Activated B cell treated with CpG ODN at 0.5 μM for 24 hours (primary cell): ENCODE measurements around the gene ACSL1. TPM values are rescaled to one million over a fixed set of nuclear protein-coding genes. Genes with fewer than 3 reads are reported as not detected.

ENCODE experiments used
- ATAC-seq: fragments of 200-7000 bp; cut with Tn5 transposase; one replicate; pipeline ENCODE4 v1.10.0; 2021; ENCODE audit warnings: low read depth, mild to moderate bottlenecking, moderate library complexity
- CTCF ChIA-PET: fragments of 350-600 bp; sonication (Branson Sonifier 250); formaldehyde crosslinking; loops from one replicate; lab custom pipeline; 2021; ENCODE audit warnings: antibody characterized with exemption; lab: Charles Lee
- POLR2A ChIA-PET: fragments of 350-600 bp; sonication (Branson Sonifier 250); formaldehyde crosslinking; loops from one replicate; lab custom pipeline; 2021; ENCODE audit warnings: antibody characterized with exemption; lab: Charles Lee
- DNase-seq: peaks from one replicate; pipeline ENCODE4 v3.0.0; 2022
- H3K27ac Mint-ChIP-seq: one replicate; pipeline ENCODE4 v1.8.0; 2020; ENCODE audit warnings: mixed read lengths
- H3K27me3 Mint-ChIP-seq: one replicate; pipeline ENCODE4 v1.8.0; 2021; ENCODE audit warnings: mixed read lengths
- H3K36me3 Mint-ChIP-seq: one replicate; pipeline ENCODE4 v1.8.0; 2021; ENCODE audit warnings: low read depth, mixed read lengths
- H3K4me1 Mint-ChIP-seq: one replicate; pipeline ENCODE4 v1.8.0; 2021; ENCODE audit warnings: mixed read lengths
- H3K4me3 Mint-ChIP-seq: one replicate; pipeline ENCODE4 v1.8.0; 2020; ENCODE audit warnings: mild to moderate bottlenecking, mixed read lengths
- H3K9me3 Mint-ChIP-seq: one replicate; pipeline ENCODE4 v1.8.0; 2020; ENCODE audit warnings: mixed read lengths
- CTCF ChIP-seq: fragments of 200-600 bp; IDR thresholded peaks from one replicate; pipeline ENCODE4 v1.8.0; 2022; ENCODE audit warnings: antibody characterized with exemption, mild to moderate bottlenecking
- intact Hi-C: fragments of 100-400 bp; cut with micrococcal nuclease; formaldehyde crosslinking; loops from one replicate; pipeline ENCODE4 v1.15.1; 2024
- total RNA-seq: library from RNA; stranded (reverse); gene quantifications from 2 replicates; pipeline ENCODE4 v1.2.3, GENCODE V29; 2022

The ACSL1 gene
- total RNA-seq, 1 donor from 2014 or later: 47.0 TPM

GRCh38 chr4:184821242-184821641, 4.5 kb downstream of the ACSL1 start:
- intact Hi-C loops: loop anchor here (5.0 to 10.0 kb wide), 5 partner anchors 284 to 1376 kb away; partner anchors contain the start of genes CDKN2AIP, CFAP97, ING2 and IRF2
- Mint-ChIP-seq H3K27me3 (no peaks in the 10 kb centered on the region), H3K36me3 (peaks cover 5% of the 10 kb centered on the region), H3K27ac (no peak overlapping the region), H3K4me1 (peaks cover 72% of the 10 kb centered on the region), H3K4me3 (no peak overlapping the region), H3K9me3 (no peaks in the 10 kb centered on the region)
- ChIA-PET CTCF (interaction anchor here (1.0 to 1.9 kb wide), 3 partner anchors 16 to 557 kb away, joined by 4 to 6 read pairs (median 5); no protein-coding TSS in a partner anchor), POLR2A (interaction anchor here (0.6 to 1.4 kb wide), 4 partner anchors 29 to 112 kb away, joined by 3 to 4 read pairs (median 3); no protein-coding TSS in a partner anchor)
- ATAC-seq (no peak), DNase-seq (no peak)
- TF ChIP-seq CTCF: no peak

GRCh38 chr4:184819786-184820185, 6.0 kb downstream of the ACSL1 start:
- ATAC-seq: no peak
- peaks cover 2% of the 10 kb centered on the region for H3K36me3 Mint-ChIP-seq
- ChIA-PET POLR2A (interaction anchor here (0.6 kb wide), 1 partner anchor 357 kb away, joined by 3 read pairs; no protein-coding TSS in a partner anchor), CTCF (no interaction called here)
- DNase-seq: no peak
- intact Hi-C loops: loop anchor here (5.0 to 10.0 kb wide), 8 partner anchors 55 to 1375 kb away; partner anchors contain the start of genes CDKN2AIP, CFAP97, ING2 and IRF2
- no peak overlapping the region for H3K27ac Mint-ChIP-seq
- no peak for TF ChIP-seq CTCF
- H3K9me3 Mint-ChIP-seq: no peaks in the 10 kb centered on the region
- H3K27me3 Mint-ChIP-seq: no peaks in the 10 kb centered on the region
- H3K4me1 Mint-ChIP-seq: peaks cover 83% of the 10 kb centered on the region
- no peak overlapping the region for H3K4me3 Mint-ChIP-seq

- ChIA-PET POLR2A (interaction anchor here (0.6 kb wide), 1 partner anchor 32 kb away, joined by 3 read pairs; no protein-coding TSS in a partner anchor), CTCF (no interaction called here)
- H3K27ac Mint-ChIP-seq: peak overlapping the region; percentile 19
- no peak for DNase-seq
- intact Hi-C loops: loop anchor here (5.0 to 10.0 kb wide), 3 partner anchors 53 to 556 kb away; no protein-coding TSS in a partner anchor
- peaks cover 80% of the 10 kb centered on the region for H3K4me1 Mint-ChIP-seq
- no peaks in the 10 kb centered on the region for H3K9me3 Mint-ChIP-seq
- no peak for TF ChIP-seq CTCF
- no peak for ATAC-seq
- H3K4me3 Mint-ChIP-seq: peak overlapping the region; percentile 25
- H3K27me3 Mint-ChIP-seq: no peaks in the 10 kb centered on the region
- H3K36me3 Mint-ChIP-seq: peaks cover 4% of the 10 kb centered on the region
These were observed 7.6 kb downstream of the ACSL1 start for GRCh38 chr4:184818216-184818564.

GRCh38 chr4:184817494-184818215, 8.1 kb downstream of the ACSL1 start:
- H3K27me3 Mint-ChIP-seq: no peaks in the 10 kb centered on the region
- peaks cover 10% of the 10 kb centered on the region for H3K36me3 Mint-ChIP-seq
- ATAC-seq (no peak), DNase-seq (no peak)
- ChIA-PET CTCF (no interaction called here), POLR2A (interaction anchor here (0.6 kb wide), 1 partner anchor 33 kb away, joined by 3 read pairs; no protein-coding TSS in a partner anchor)
- no peaks in the 10 kb centered on the region for H3K9me3 Mint-ChIP-seq
- intact Hi-C loops: loop anchor here (1.0 to 10.0 kb wide), 6 partner anchors 8 to 555 kb away; partner anchors contain the start of gene ACSL1
- H3K4me1 Mint-ChIP-seq: peaks cover 80% of the 10 kb centered on the region
- no peak for TF ChIP-seq CTCF
- H3K4me3 Mint-ChIP-seq: peak overlapping the region; percentile 25
- H3K27ac Mint-ChIP-seq: no peak overlapping the region

- peak overlapping the region; percentile 38 for H3K4me3 Mint-ChIP-seq
- no peaks in the 10 kb centered on the region for H3K27me3 Mint-ChIP-seq
- POLR2A ChIA-PET: no interaction called here
- peak; percentile 35 for ATAC-seq
- H3K4me1 Mint-ChIP-seq: peaks cover 84% of the 10 kb centered on the region
- CTCF ChIA-PET: no interaction called here
- peaks cover 13% of the 10 kb centered on the region for H3K36me3 Mint-ChIP-seq
- DNase-seq: no peak
- TF ChIP-seq CTCF: no peak
- intact Hi-C loops: loop anchor here (1.0 to 10.0 kb wide), 6 partner anchors 8 to 555 kb away; partner anchors contain the start of gene ACSL1
- H3K9me3 Mint-ChIP-seq: no peaks in the 10 kb centered on the region
- H3K27ac Mint-ChIP-seq: peak overlapping the region; percentile 74
These were observed 8.8 kb downstream of the ACSL1 start for GRCh38 chr4:184816962-184817361.
